ENCODE measurements around the gene ATP6V0E2.

The ATP6V0E2 gene

GRCh38 chr7:149879271-149879743 lies 5.5 kb downstream of the ATP6V0E2 start:
- TF ChIP-seq CTCF (IDR thresholded peaks at IDR 0.05; ENCODE audit: borderline replicate concordance, insufficient read depth, low read depth, low read length): no peak
- no peak overlapping the region for H3K4me3 ChIP-seq (ENCODE audit: low read depth, low read length)

- H3K4me3 ChIP-seq (ENCODE audit: low read depth, low read length): no peak overlapping the region
- TF ChIP-seq CTCF (IDR thresholded peaks at IDR 0.05; ENCODE audit: borderline replicate concordance, insufficient read depth, low read depth, low read length): no peak
Observed at GRCh38 chr7:149879766-149880637, 6.2 kb downstream of the ATP6V0E2 start.

GRCh38 chr7:149880638-149881311 lies 7.0 kb downstream of the ATP6V0E2 start:
- H3K4me3 ChIP-seq (ENCODE audit: low read depth, low read length): no peak overlapping the region
- no peak for TF ChIP-seq CTCF (IDR thresholded peaks at IDR 0.05; ENCODE audit: borderline replicate concordance, insufficient read depth, low read depth, low read length)

GRCh38 chr7:149881328-149882247 lies 7.8 kb downstream of the ATP6V0E2 start:
- no peak for TF ChIP-seq CTCF (IDR thresholded peaks at IDR 0.05; ENCODE audit: borderline replicate concordance, insufficient read depth, low read depth, low read length)
- no peak overlapping the region for H3K4me3 ChIP-seq (ENCODE audit: low read depth, low read length)

- no peak overlapping the region for H3K4me3 ChIP-seq (ENCODE audit: low read depth, low read length)
- no peak for TF ChIP-seq CTCF (IDR thresholded peaks at IDR 0.05; ENCODE audit: borderline replicate concordance, insufficient read depth, low read depth, low read length)
Observed at GRCh38 chr7:149882248-149883047, 8.7 kb downstream of the ATP6V0E2 start.

DNA sequence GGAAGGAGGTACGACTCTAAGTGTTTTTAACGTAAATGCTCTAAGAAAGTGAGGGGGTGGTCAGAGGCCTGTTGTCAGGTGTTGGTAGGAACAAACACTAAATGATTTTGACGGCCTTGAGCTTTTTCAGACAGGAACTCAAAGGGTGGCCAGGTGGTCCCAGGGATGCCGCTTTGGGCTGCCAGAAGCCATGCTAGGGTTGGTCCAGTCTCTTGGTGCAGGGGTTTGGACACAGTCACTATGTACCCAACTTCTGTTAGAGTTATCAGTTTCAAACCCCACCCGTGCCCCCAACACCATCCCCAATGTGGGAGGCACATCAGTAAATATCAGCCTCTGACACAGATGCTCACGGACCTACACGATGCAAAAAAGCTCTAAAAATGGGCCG lies 9.3 kb downstream of the ATP6V0E2 start:
- no peak for TF ChIP-seq CTCF (IDR thresholded peaks at IDR 0.05; ENCODE audit: borderline replicate concordance, insufficient read depth, low read depth, low read length)
- no peak overlapping the region for H3K4me3 ChIP-seq (ENCODE audit: low read depth, low read length)
